Fibroblast of lung (primary cell): ENCODE data around the gene MEG3. TPM values are rescaled to one million over a fixed set of nuclear protein-coding genes. Genes with fewer than 3 reads are reported as not detected.

Source experiments
- DNase-seq, 2 donors: peaks; one replicate each; pipeline versions ENCODE4 v3.0.0 to v3.0.0-alpha.2; 2010; ENCODE audit warnings: low read depth in 2 of 2
- H2AFZ ChIP-seq: 2 replicates; pipeline ENCODE4 v1.5.1; 2012; ENCODE audit warnings: low read length, control low read depth, inconsistent platforms
- H3K27ac ChIP-seq: 2 replicates; pipeline ENCODE4 v1.5.1; 2011; ENCODE audit warnings: low read length, control low read depth; ENCODE audit not compliant: insufficient read depth
- H3K27me3 ChIP-seq: 2 replicates; pipeline ENCODE4 v1.5.1; 2011; ENCODE audit warnings: mild to moderate bottlenecking, low read length; ENCODE audit not compliant: control insufficient read depth, insufficient read depth
- H3K36me3 ChIP-seq: 2 replicates; pipeline ENCODE4 v1.5.1; 2011; ENCODE audit warnings: low read length; ENCODE audit not compliant: control insufficient read depth, insufficient read depth
- H3K4me1 ChIP-seq: 2 replicates; pipeline ENCODE4 v1.5.1; 2011; ENCODE audit warnings: low read length; ENCODE audit not compliant: control insufficient read depth, insufficient read depth; ENCODE audit errors: extremely low read depth
- H3K4me2 ChIP-seq: 2 replicates; pipeline ENCODE4 v1.5.1; 2011; ENCODE audit warnings: low read length, control low read depth; ENCODE audit not compliant: insufficient read depth; ENCODE audit errors: extremely low read depth
- H3K4me3 ChIP-seq, 4 experiments: fragments of 200-600 bp in 1 of 4; sonication (generic) in 1 of 4; replicated peaks in 1 of 4; 2 replicates each; pipeline ENCODE4 v1.5.1; 2011 to 2016; ENCODE audit warnings: low read length in 4 of 4, low read depth in 3 of 4, mild to moderate bottlenecking in 3 of 4, control low read depth in 2 of 4, inconsistent platforms in 1 of 4, mixed read lengths in 1 of 4; ENCODE audit not compliant: insufficient read depth in 1 of 4; ENCODE audit errors: control extremely low read depth in 1 of 4
- H3K79me2 ChIP-seq: 2 replicates; pipeline ENCODE4 v1.5.1; 2012; ENCODE audit warnings: mild to moderate bottlenecking, low read length, inconsistent platforms; ENCODE audit not compliant: control insufficient read depth, insufficient read depth
- H3K9ac ChIP-seq: 2 replicates; pipeline ENCODE4 v1.5.1; 2011; ENCODE audit warnings: mild to moderate bottlenecking, low read length, control low read depth; ENCODE audit not compliant: insufficient read depth
- H3K9me3 ChIP-seq: 2 replicates; pipeline ENCODE4 v1.5.1; 2012; ENCODE audit warnings: low read depth, low read length; ENCODE audit not compliant: control insufficient read depth, insufficient read depth
- H4K20me1 ChIP-seq: 2 replicates; pipeline ENCODE4 v1.5.1; 2011; ENCODE audit warnings: low read length; ENCODE audit not compliant: control insufficient read depth, insufficient read depth; ENCODE audit errors: extremely low read depth
- EZH2 ChIP-seq: IDR thresholded peaks from 2 replicates; pipeline ENCODE4 v1.5.1; 2012; ENCODE audit warnings: low read length, control low read depth, mild to moderate bottlenecking; ENCODE audit errors: missing control alignments
- polyA plus RNA-seq, 2 donors: library from polyadenylated mRNA; depleted of rRNA in 1 of 2; stranded (reverse) in 1 of 2; unstranded in 1 of 2; fragments of >200 nt; gene quantifications; 2 replicates each; pipeline ENCODE4 v1.2.1, GENCODE V29; 2011 to 2012; ENCODE audit warnings: missing spikeins in 1 of 2
- total RNA-seq: library from RNA; depleted of rRNA; stranded (reverse); fragments of >200 nt; gene quantifications from 2 replicates; pipeline ENCODE4 v1.2.1, GENCODE V29; 2014
- TF ChIP-seq, protein P1 (sequence below), 2 donors: IDR thresholded peaks in 1 of 2; conservative IDR thresholded peaks in 1 of 2; 1 replicate in 1 of 2; 2 replicates in 1 of 2; pipeline ENCODE4 v1.5.1; 2011 to 2012; ENCODE audit warnings: low read length in 2 of 2, control low read depth in 1 of 2, inconsistent platforms in 1 of 2, low read depth in 1 of 2, mild to moderate bottlenecking in 1 of 2

Gene MEG3
- total and polyA plus RNA-seq, 2 donors (not counting 1 experiment from before 2014, with no cell fraction given), result 104 to 182 TPM

DNA sequence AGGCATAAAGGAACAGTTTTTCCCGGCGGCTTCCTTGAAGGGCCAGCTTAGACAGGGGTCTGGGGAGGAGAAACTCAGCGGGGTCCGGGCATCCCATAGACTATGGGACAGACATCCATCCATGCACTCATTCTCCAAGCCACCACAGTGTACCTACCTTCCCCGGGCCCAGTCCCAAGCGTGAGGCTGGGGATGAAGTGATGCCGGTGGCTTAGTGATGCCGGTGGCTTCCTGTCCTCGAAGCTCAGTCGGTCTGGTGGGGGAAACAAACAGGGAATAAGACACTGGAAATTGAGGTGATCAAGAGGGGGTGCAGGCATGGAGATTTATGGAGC lies 77.2 kb downstream of the MEG3 start:
- Histone ChIP-seq H3K36me3 (peaks cover 12% of the 10 kb centered on the region), H3K9ac (no peak overlapping the region), H2AFZ (no peak overlapping the region), H3K4me1 (peaks cover 3% of the 10 kb centered on the region), H4K20me1 (no peaks in the 10 kb centered on the region), H3K27ac (no peak overlapping the region), H3K27me3 (peaks cover 2% of the 10 kb centered on the region), H3K9me3 (no peaks in the 10 kb centered on the region), H3K4me3 (no peak overlapping the region), H3K79me2 (no peaks in the 10 kb centered on the region), H3K4me2 (no peak overlapping the region)
- TF ChIP-seq, protein P1, sequence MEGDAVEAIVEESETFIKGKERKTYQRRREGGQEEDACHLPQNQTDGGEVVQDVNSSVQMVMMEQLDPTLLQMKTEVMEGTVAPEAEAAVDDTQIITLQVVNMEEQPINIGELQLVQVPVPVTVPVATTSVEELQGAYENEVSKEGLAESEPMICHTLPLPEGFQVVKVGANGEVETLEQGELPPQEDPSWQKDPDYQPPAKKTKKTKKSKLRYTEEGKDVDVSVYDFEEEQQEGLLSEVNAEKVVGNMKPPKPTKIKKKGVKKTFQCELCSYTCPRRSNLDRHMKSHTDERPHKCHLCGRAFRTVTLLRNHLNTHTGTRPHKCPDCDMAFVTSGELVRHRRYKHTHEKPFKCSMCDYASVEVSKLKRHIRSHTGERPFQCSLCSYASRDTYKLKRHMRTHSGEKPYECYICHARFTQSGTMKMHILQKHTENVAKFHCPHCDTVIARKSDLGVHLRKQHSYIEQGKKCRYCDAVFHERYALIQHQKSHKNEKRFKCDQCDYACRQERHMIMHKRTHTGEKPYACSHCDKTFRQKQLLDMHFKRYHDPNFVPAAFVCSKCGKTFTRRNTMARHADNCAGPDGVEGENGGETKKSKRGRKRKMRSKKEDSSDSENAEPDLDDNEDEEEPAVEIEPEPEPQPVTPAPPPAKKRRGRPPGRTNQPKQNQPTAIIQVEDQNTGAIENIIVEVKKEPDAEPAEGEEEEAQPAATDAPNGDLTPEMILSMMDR (conservative IDR thresholded peaks at IDR 0.05 in 1 of 2, IDR thresholded peaks at IDR 0.05 in 1 of 2; ENCODE audit: low read depth in 1 of 2, low read length in 2 of 2), result no peak
- no peak for TF ChIP-seq EZH2
- DNase-seq, result no peak

GRCh38 chr14:100903672-100904185 lies 77.8 kb downstream of the MEG3 start, which contains the start of gene RTL1:
Gene RTL1 (minus strand): TSS chr14:100903722. CDS start chr14:100884788, 18,934 bp downstream.
- Histone ChIP-seq H3K79me2 (no peaks in the 10 kb centered on the region), H3K9ac (no peak within 1 kb of the TSS), H3K4me1 (peaks cover 2% of the 10 kb centered on the region), H3K36me3 (peaks cover 12% of the 10 kb centered on the region), H3K27me3 (peaks cover 2% of the 10 kb centered on the region), H3K4me2 (no peak within 1 kb of the TSS), H2AFZ (no peak within 1 kb of the TSS), H4K20me1 (no peaks in the 10 kb centered on the region), H3K9me3 (no peaks in the 10 kb centered on the region), H3K27ac (no peak within 1 kb of the TSS), H3K4me3 (no peak within 1 kb of the TSS)
- no peak for TF ChIP-seq EZH2
- TF ChIP-seq, protein P1 (conservative IDR thresholded peaks at IDR 0.05 in 1 of 2, IDR thresholded peaks at IDR 0.05 in 1 of 2; ENCODE audit: low read depth in 1 of 2, low read length in 2 of 2), result no peak
- DNase-seq, result no peak

DNA sequence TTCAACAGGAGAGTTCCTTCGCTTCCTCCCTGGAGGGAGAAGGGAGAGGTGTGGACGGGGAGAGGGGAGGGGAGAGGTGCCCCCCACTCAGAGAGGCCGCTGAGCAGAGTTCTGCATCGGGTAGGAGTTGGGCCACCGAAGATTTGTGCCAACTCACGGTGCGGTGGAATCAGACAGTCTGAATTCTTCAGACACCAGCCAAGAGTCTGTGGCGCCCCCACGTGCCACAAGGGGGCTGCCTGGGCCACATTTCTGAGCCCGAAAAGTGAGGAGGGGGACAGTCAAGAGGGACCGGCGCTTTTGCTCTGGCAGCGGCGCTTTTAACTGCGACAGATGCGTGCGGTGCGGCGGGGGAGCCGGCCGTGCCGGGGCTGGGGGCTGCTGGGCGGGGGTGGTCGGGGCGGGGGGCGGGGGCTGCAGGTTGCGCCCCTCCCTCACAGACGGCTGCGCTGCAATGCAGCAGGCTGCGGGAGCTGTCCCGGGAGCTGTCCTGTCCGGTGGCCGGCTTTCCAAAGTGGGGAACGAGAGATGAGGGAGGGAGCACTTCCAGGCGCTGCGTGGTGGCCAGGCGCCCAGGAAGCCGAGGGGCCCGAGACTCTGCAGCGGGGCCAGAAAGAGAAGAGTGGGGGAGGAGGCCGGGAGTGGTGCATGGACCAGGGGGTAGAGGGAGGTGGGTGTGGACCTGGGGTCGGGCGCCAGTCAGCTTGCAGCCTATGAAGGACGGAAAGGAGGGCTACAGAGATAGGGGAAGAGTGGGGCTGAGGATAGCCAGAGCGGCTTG lies 78.6 kb downstream of the MEG3 start:
- DNase-seq, result peak in 1 of 2 donors; percentile 27
- Histone ChIP-seq H3K9ac (no peak overlapping the region), H3K4me1 (no peaks in the 10 kb centered on the region), H2AFZ (no peak overlapping the region), H3K4me2 (no peak overlapping the region), H3K9me3 (no peaks in the 10 kb centered on the region), H4K20me1 (no peaks in the 10 kb centered on the region), H3K36me3 (peaks cover 12% of the 10 kb centered on the region), H3K4me3 (no peak overlapping the region), H3K79me2 (no peaks in the 10 kb centered on the region), H3K27ac (no peak overlapping the region), H3K27me3 (peaks cover 2% of the 10 kb centered on the region)
- TF ChIP-seq EZH2, result no peak
- TF ChIP-seq, protein P1 (conservative IDR thresholded peaks at IDR 0.05 in 1 of 2, IDR thresholded peaks at IDR 0.05 in 1 of 2; ENCODE audit: low read depth in 1 of 2, low read length in 2 of 2), result peak in 1 of 2 donors; percentile 29
